MM.1S (cell line): Measurements from ENCODE around the gene PAN3.

ENCODE experiments used
- DNase-seq: peaks from one replicate; pipeline ENCODE4 v3.0.0-alpha.2; 2015
- H2AFZ ChIP-seq: fragments of 300-600 bp; sonication (generic); 2 replicates; pipeline ENCODE4 v1.6.0; 2016; ENCODE audit warnings: antibody characterized with exemption, low read length
- H3F3A ChIP-seq: fragments of 300-600 bp; sonication (generic); 2 replicates; pipeline ENCODE4 v1.6.1; 2016; ENCODE audit warnings: mild to moderate bottlenecking, antibody characterized with exemption, low read length, moderate library complexity, mixed read lengths; ENCODE audit not compliant: insufficient read depth
- H3K27ac ChIP-seq: fragments of 300-600 bp; sonication (generic); 2 replicates; pipeline ENCODE4 v1.5.1; 2016; ENCODE audit warnings: mild to moderate bottlenecking, low read length
- H3K27me3 ChIP-seq: fragments of 300-600 bp; sonication (generic); replicated peaks from 2 replicates; pipeline ENCODE4 v1.6.0; 2016; ENCODE audit warnings: low read length; ENCODE audit not compliant: insufficient read depth
- H3K36me3 ChIP-seq: fragments of 300-600 bp; sonication (generic); replicated peaks from 2 replicates; pipeline ENCODE4 v1.6.1; 2016; ENCODE audit warnings: mild to moderate bottlenecking, low read length, mixed read lengths; ENCODE audit not compliant: insufficient read depth
- H3K4me1 ChIP-seq: fragments of 300-600 bp; sonication (generic); 2 replicates; pipeline ENCODE4 v1.6.1; 2016; ENCODE audit warnings: low read length, mixed read lengths
- H3K4me2 ChIP-seq: fragments of 300-600 bp; sonication (generic); 2 replicates; pipeline ENCODE4 v1.6.0; 2016; ENCODE audit warnings: low read depth, low read length
- H3K4me3 ChIP-seq: fragments of 300-600 bp; sonication (generic); 2 replicates; pipeline ENCODE4 v1.5.1; 2016; ENCODE audit warnings: low read length, mixed read lengths
- H3K79me2 ChIP-seq: fragments of 300-600 bp; sonication (generic); 2 replicates; pipeline ENCODE4 v1.6.1; 2016; ENCODE audit warnings: mixed run types, low read length, mixed read lengths
- H3K9ac ChIP-seq: fragments of 300-600 bp; sonication (generic); 2 replicates; pipeline ENCODE4 v1.6.1; 2016; ENCODE audit warnings: low read length, mixed read lengths
- H3K9me2 ChIP-seq: fragments of 300-600 bp; sonication (generic); replicated peaks from 2 replicates; pipeline ENCODE4 v1.6.1; 2016; ENCODE audit warnings: mild to moderate bottlenecking, low read length, mixed read lengths; ENCODE audit not compliant: insufficient read depth
- H3K9me3 ChIP-seq: fragments of 300-600 bp; sonication (generic); replicated peaks from 2 replicates; pipeline ENCODE4 v1.6.1; 2016; ENCODE audit warnings: mild to moderate bottlenecking, low read length, mixed read lengths; ENCODE audit not compliant: insufficient read depth
- H4K20me1 ChIP-seq: fragments of 300-600 bp; sonication (generic); 2 replicates; pipeline ENCODE4 v1.6.1; 2016; ENCODE audit warnings: mild to moderate bottlenecking, low read length, moderate library complexity, mixed read lengths; ENCODE audit not compliant: insufficient read depth
- CTCF ChIP-seq: fragments of 300-600 bp; sonication (generic); IDR thresholded peaks from 2 replicates; pipeline ENCODE4 v1.5.1; 2016; ENCODE audit warnings: antibody characterized with exemption, low read length, mixed read lengths
- EZH2 ChIP-seq: fragments of 300-600 bp; sonication (generic); optimal IDR thresholded peaks from 2 replicates; pipeline ENCODE3; 2017; ENCODE audit warnings: low read depth, mild to moderate bottlenecking, antibody characterized with exemption, low read length, mixed read lengths
- EZH2phosphoT487 ChIP-seq: fragments of 300-600 bp; sonication (generic); IDR thresholded peaks from 2 replicates; pipeline ENCODE4 v1.6.1; 2018; ENCODE audit warnings: antibody characterized with exemption, low read length

The PAN3 gene

GRCh38 chr13:28117689-28118377, 20.5 kb upstream of the PAN3 start:
- Histone ChIP-seq H3K27me3 (no peaks in the 10 kb centered on the region), H3K9ac (no peak overlapping the region), H3K36me3 (no peaks in the 10 kb centered on the region), H3K9me2 (no peaks in the 10 kb centered on the region), H3K4me2 (no peak overlapping the region), H3K4me1 (no peaks in the 10 kb centered on the region), H3K9me3 (no peaks in the 10 kb centered on the region), H2AFZ (no peak overlapping the region), H4K20me1 (no peaks in the 10 kb centered on the region), H3F3A (no peaks in the 10 kb centered on the region), H3K27ac (no peak overlapping the region), H3K4me3 (no peak overlapping the region), H3K79me2 (no peaks in the 10 kb centered on the region)
- DNase-seq, result no peak
- TF ChIP-seq EZH2 (no peak), EZH2phosphoT487 (no peak), CTCF (no peak)

- Histone ChIP-seq H3F3A (no peaks in the 10 kb centered on the region), H3K4me1 (no peaks in the 10 kb centered on the region), H3K4me3 (no peak overlapping the region), H3K9me3 (no peaks in the 10 kb centered on the region), H4K20me1 (no peaks in the 10 kb centered on the region), H3K4me2 (no peak overlapping the region), H3K36me3 (no peaks in the 10 kb centered on the region), H3K9me2 (no peaks in the 10 kb centered on the region), H3K27me3 (no peaks in the 10 kb centered on the region), H2AFZ (no peak overlapping the region), H3K79me2 (no peaks in the 10 kb centered on the region), H3K9ac (no peak overlapping the region), H3K27ac (no peak overlapping the region)
- TF ChIP-seq EZH2phosphoT487 (no peak), EZH2 (no peak), CTCF (no peak)
- no peak for DNase-seq
Measured at GRCh38 chr13:28120317-28120716, 18.0 kb upstream of the PAN3 start.

GRCh38 chr13:28121224-28121623, 17.1 kb upstream of the PAN3 start:
- Histone ChIP-seq H3K36me3 (no peaks in the 10 kb centered on the region), H3F3A (no peaks in the 10 kb centered on the region), H3K4me1 (no peaks in the 10 kb centered on the region), H3K4me3 (no peak overlapping the region), H3K9me3 (no peaks in the 10 kb centered on the region), H3K9ac (no peak overlapping the region), H3K79me2 (no peaks in the 10 kb centered on the region), H3K9me2 (no peaks in the 10 kb centered on the region), H3K27me3 (no peaks in the 10 kb centered on the region), H2AFZ (no peak overlapping the region), H3K27ac (no peak overlapping the region), H4K20me1 (no peaks in the 10 kb centered on the region), H3K4me2 (no peak overlapping the region)
- TF ChIP-seq CTCF (no peak), EZH2phosphoT487 (no peak), EZH2 (no peak)
- DNase-seq, result no peak
